MM.1S (cell line): ENCODE results near the gene RTN4RL1.

Experiments
- DNase-seq: peaks from one replicate; pipeline ENCODE4 v3.0.0-alpha.2; 2015
- H2AFZ ChIP-seq: fragments of 300-600 bp; sonication (generic); 2 replicates; pipeline ENCODE4 v1.6.0; 2016; ENCODE audit warnings: antibody characterized with exemption, low read length
- H3F3A ChIP-seq: fragments of 300-600 bp; sonication (generic); 2 replicates; pipeline ENCODE4 v1.6.1; 2016; ENCODE audit warnings: mild to moderate bottlenecking, antibody characterized with exemption, low read length, moderate library complexity, mixed read lengths; ENCODE audit not compliant: insufficient read depth
- H3K27ac ChIP-seq: fragments of 300-600 bp; sonication (generic); 2 replicates; pipeline ENCODE4 v1.5.1; 2016; ENCODE audit warnings: mild to moderate bottlenecking, low read length
- H3K27me3 ChIP-seq: fragments of 300-600 bp; sonication (generic); replicated peaks from 2 replicates; pipeline ENCODE4 v1.6.0; 2016; ENCODE audit warnings: low read length; ENCODE audit not compliant: insufficient read depth
- H3K36me3 ChIP-seq: fragments of 300-600 bp; sonication (generic); replicated peaks from 2 replicates; pipeline ENCODE4 v1.6.1; 2016; ENCODE audit warnings: mild to moderate bottlenecking, low read length, mixed read lengths; ENCODE audit not compliant: insufficient read depth
- H3K4me1 ChIP-seq: fragments of 300-600 bp; sonication (generic); 2 replicates; pipeline ENCODE4 v1.6.1; 2016; ENCODE audit warnings: low read length, mixed read lengths
- H3K4me2 ChIP-seq: fragments of 300-600 bp; sonication (generic); 2 replicates; pipeline ENCODE4 v1.6.0; 2016; ENCODE audit warnings: low read depth, low read length
- H3K4me3 ChIP-seq: fragments of 300-600 bp; sonication (generic); 2 replicates; pipeline ENCODE4 v1.5.1; 2016; ENCODE audit warnings: low read length, mixed read lengths
- H3K79me2 ChIP-seq: fragments of 300-600 bp; sonication (generic); 2 replicates; pipeline ENCODE4 v1.6.1; 2016; ENCODE audit warnings: mixed run types, low read length, mixed read lengths
- H3K9ac ChIP-seq: fragments of 300-600 bp; sonication (generic); 2 replicates; pipeline ENCODE4 v1.6.1; 2016; ENCODE audit warnings: low read length, mixed read lengths
- H3K9me2 ChIP-seq: fragments of 300-600 bp; sonication (generic); replicated peaks from 2 replicates; pipeline ENCODE4 v1.6.1; 2016; ENCODE audit warnings: mild to moderate bottlenecking, low read length, mixed read lengths; ENCODE audit not compliant: insufficient read depth
- H3K9me3 ChIP-seq: fragments of 300-600 bp; sonication (generic); replicated peaks from 2 replicates; pipeline ENCODE4 v1.6.1; 2016; ENCODE audit warnings: mild to moderate bottlenecking, low read length, mixed read lengths; ENCODE audit not compliant: insufficient read depth
- H4K20me1 ChIP-seq: fragments of 300-600 bp; sonication (generic); 2 replicates; pipeline ENCODE4 v1.6.1; 2016; ENCODE audit warnings: mild to moderate bottlenecking, low read length, moderate library complexity, mixed read lengths; ENCODE audit not compliant: insufficient read depth
- CTCF ChIP-seq: fragments of 300-600 bp; sonication (generic); IDR thresholded peaks from 2 replicates; pipeline ENCODE4 v1.5.1; 2016; ENCODE audit warnings: antibody characterized with exemption, low read length, mixed read lengths
- EZH2 ChIP-seq: fragments of 300-600 bp; sonication (generic); optimal IDR thresholded peaks from 2 replicates; pipeline ENCODE3; 2017; ENCODE audit warnings: low read depth, mild to moderate bottlenecking, antibody characterized with exemption, low read length, mixed read lengths
- EZH2phosphoT487 ChIP-seq: fragments of 300-600 bp; sonication (generic); IDR thresholded peaks from 2 replicates; pipeline ENCODE4 v1.6.1; 2018; ENCODE audit warnings: antibody characterized with exemption, low read length

RTN4RL1 gene

GRCh38 chr17:1969712-1970111, 55.4 kb downstream of the RTN4RL1 start:
- no peaks in the 10 kb centered on the region for H3F3A ChIP-seq
- no peaks in the 10 kb centered on the region for H4K20me1 ChIP-seq
- no peak overlapping the region for H3K27ac ChIP-seq
- no peak overlapping the region for H3K4me2 ChIP-seq
- H3K9me3 ChIP-seq, result no peaks in the 10 kb centered on the region
- no peak overlapping the region for H3K4me3 ChIP-seq
- no peak for TF ChIP-seq EZH2phosphoT487
- TF ChIP-seq EZH2, result no peak
- no peak for TF ChIP-seq CTCF
- H2AFZ ChIP-seq, result no peak overlapping the region
- H3K79me2 ChIP-seq, result no peaks in the 10 kb centered on the region
- no peak overlapping the region for H3K9ac ChIP-seq
- DNase-seq, result no peak
- H3K27me3 ChIP-seq, result peaks cover 89% of the 10 kb centered on the region
- H3K4me1 ChIP-seq, result no peaks in the 10 kb centered on the region
- no peaks in the 10 kb centered on the region for H3K9me2 ChIP-seq
- H3K36me3 ChIP-seq, result no peaks in the 10 kb centered on the region

GRCh38 chr17:1967213-1967612, 57.9 kb downstream of the RTN4RL1 start:
- H4K20me1 ChIP-seq, result no peaks in the 10 kb centered on the region
- no peak overlapping the region for H3K4me3 ChIP-seq
- H2AFZ ChIP-seq, result no peak overlapping the region
- no peaks in the 10 kb centered on the region for H3K79me2 ChIP-seq
- no peak for DNase-seq
- H3K27ac ChIP-seq, result no peak overlapping the region
- H3K9me3 ChIP-seq, result no peaks in the 10 kb centered on the region
- H3K27me3 ChIP-seq, result peaks cover 86% of the 10 kb centered on the region
- no peaks in the 10 kb centered on the region for H3F3A ChIP-seq
- no peaks in the 10 kb centered on the region for H3K4me1 ChIP-seq
- no peaks in the 10 kb centered on the region for H3K36me3 ChIP-seq
- H3K4me2 ChIP-seq, result no peak overlapping the region
- TF ChIP-seq EZH2phosphoT487 (no peak), CTCF (no peak), EZH2 (no peak)
- H3K9ac ChIP-seq, result no peak overlapping the region
- no peaks in the 10 kb centered on the region for H3K9me2 ChIP-seq

- peaks cover 88% of the 10 kb centered on the region for H3K27me3 ChIP-seq
- H3K4me3 ChIP-seq, result no peak overlapping the region
- H3K4me1 ChIP-seq, result no peaks in the 10 kb centered on the region
- H3K27ac ChIP-seq, result no peak overlapping the region
- H4K20me1 ChIP-seq, result no peaks in the 10 kb centered on the region
- H3K79me2 ChIP-seq, result no peaks in the 10 kb centered on the region
- H2AFZ ChIP-seq, result no peak overlapping the region
- H3K9ac ChIP-seq, result no peak overlapping the region
- no peaks in the 10 kb centered on the region for H3F3A ChIP-seq
- no peak for DNase-seq
- TF ChIP-seq EZH2phosphoT487, result no peak
- no peak for TF ChIP-seq CTCF
- no peak for TF ChIP-seq EZH2
- no peak overlapping the region for H3K4me2 ChIP-seq
- no peaks in the 10 kb centered on the region for H3K36me3 ChIP-seq
- no peaks in the 10 kb centered on the region for H3K9me3 ChIP-seq
- no peaks in the 10 kb centered on the region for H3K9me2 ChIP-seq
Measured at GRCh38 chr17:1966274-1967086, 58.7 kb downstream of the RTN4RL1 start.
